ENCODE data around the gene SAMD9.
"Not testable (repeated sequence)": the region's sequence is repeated elsewhere in the genome, so short reads cannot be mapped to it uniquely, and the experiment has no call there.

Gene SAMD9

GRCh38 chr7:93117852-93118530 lies at the start of gene SAMD9:
Gene SAMD9 (minus strand): TSS chr7:93117979. CDS start chr7:93106097, 11,882 bp downstream.
- peak; percentile 5 to 8 (median 7) for DNase-seq (ENCODE audit: low read depth in 3 of 3)

- DNase-seq (ENCODE audit: low read depth in 3 of 3) = no peak
These were observed 47.7 kb upstream of the SAMD9 start for GRCh38 chr7:93165447-93165846.

- DNase-seq (ENCODE audit: low read depth in 3 of 3) = no peak
These were observed 47.0 kb upstream of the SAMD9 start for GRCh38 chr7:93164766-93165165.

GRCh38 chr7:93161181-93161762 lies 43.5 kb upstream of the SAMD9 start:
- no peak for DNase-seq (ENCODE audit: low read depth in 3 of 3)

GRCh38 chr7:93160410-93160809 lies 42.6 kb upstream of the SAMD9 start:
- DNase-seq (ENCODE audit: low read depth in 3 of 3) = no peak

GRCh38 chr7:93159490-93159889 lies 41.7 kb upstream of the SAMD9 start:
- no peak for DNase-seq (ENCODE audit: low read depth in 3 of 3)

- DNase-seq (ENCODE audit: low read depth in 3 of 3) = no peak
These were observed 39.1 kb upstream of the SAMD9 start for GRCh38 chr7:93156884-93157283.

- no peak for DNase-seq (ENCODE audit: low read depth in 3 of 3)
These were observed 32.5 kb upstream of the SAMD9 start for GRCh38 chr7:93150200-93150835.

GRCh38 chr7:93148727-93149126 lies 30.9 kb upstream of the SAMD9 start:
- DNase-seq (ENCODE audit: low read depth in 3 of 3) = no peak

GRCh38 chr7:93148144-93148543 lies 30.4 kb upstream of the SAMD9 start, which contains the start of gene SAMD9L:
Gene SAMD9L (minus strand): TSS chr7:93148385. CDS start chr7:93135971, 12,414 bp downstream.
- DNase-seq (ENCODE audit: low read depth in 3 of 3) = no peak

GRCh38 chr7:93147363-93147762 lies 29.6 kb upstream of the SAMD9 start:
- peak in 1 of 3 donors; percentile 7 for DNase-seq (ENCODE audit: low read depth in 3 of 3)

- no peak for DNase-seq (ENCODE audit: low read depth in 3 of 3)
These were observed 28.8 kb upstream of the SAMD9 start for GRCh38 chr7:93146472-93147141.

- DNase-seq (ENCODE audit: low read depth in 3 of 3) = no peak
These were observed 28.3 kb upstream of the SAMD9 start for GRCh38 chr7:93146036-93146435.

GRCh38 chr7:93145354-93145753 lies 27.6 kb upstream of the SAMD9 start:
- no peak for DNase-seq (ENCODE audit: low read depth in 3 of 3)

GRCh38 chr7:93142127-93142526 lies 24.3 kb upstream of the SAMD9 start:
- DNase-seq (ENCODE audit: low read depth in 3 of 3) = no peak

- DNase-seq (ENCODE audit: low read depth in 3 of 3) = no peak
These were observed 22.9 kb upstream of the SAMD9 start for GRCh38 chr7:93140582-93141191.

- no peak for DNase-seq (ENCODE audit: low read depth in 3 of 3)
These were observed 20.8 kb upstream of the SAMD9 start for GRCh38 chr7:93138576-93138975.

- DNase-seq (ENCODE audit: low read depth in 3 of 3) = no peak
These were observed 15.2 kb upstream of the SAMD9 start for GRCh38 chr7:93133005-93133404.

- DNase-seq (ENCODE audit: low read depth in 3 of 3) = no peak
These were observed 14.4 kb upstream of the SAMD9 start for GRCh38 chr7:93132216-93132615.

- DNase-seq (ENCODE audit: low read depth in 3 of 3) = not testable (repeated sequence)
These were observed 9.2 kb upstream of the SAMD9 start for GRCh38 chr7:93126954-93127353.

- DNase-seq (ENCODE audit: low read depth in 3 of 3) = not testable (repeated sequence)
These were observed 5.8 kb upstream of the SAMD9 start for GRCh38 chr7:93123532-93123931.
